H9 (cell line): ENCODE data around the gene OBSL1. TPM values are rescaled to one million over a fixed set of nuclear protein-coding genes. Genes with fewer than 3 reads are reported as not detected.

ENCODE experiments used
- DNase-seq: peaks from one replicate; pipeline ENCODE4 v3.0.0-alpha.2; 2017
- H2AFZ ChIP-seq: one replicate; pipeline ENCODE4 v1.6.1; 2013; ENCODE audit warnings: mild to moderate bottlenecking, low read length, control low read depth, moderate library complexity
- H2AK5ac ChIP-seq: 2 replicates; pipeline ENCODE4 v1.6.1; 2013; ENCODE audit warnings: low read length, control low read depth, mixed read lengths; ENCODE audit not compliant: insufficient read length
- H2BK120ac ChIP-seq: one replicate; pipeline ENCODE4 v1.6.1; 2013; ENCODE audit warnings: low read depth, mild to moderate bottlenecking, low read length, control low read depth, inconsistent platforms; ENCODE audit not compliant: poor library complexity, severe bottlenecking
- H2BK12ac ChIP-seq: 2 replicates; pipeline ENCODE4 v1.6.1; 2013; ENCODE audit warnings: low read length, control low read depth, mixed read lengths, low read depth; ENCODE audit not compliant: insufficient read length
- H2BK15ac ChIP-seq: 2 replicates; pipeline ENCODE4 v1.6.1; 2013; ENCODE audit warnings: low read depth, low read length, control low read depth
- H2BK20ac ChIP-seq: one replicate; pipeline ENCODE4 v1.6.1; 2013; ENCODE audit warnings: low read depth, mild to moderate bottlenecking, low read length, control low read depth, inconsistent platforms; ENCODE audit not compliant: poor library complexity, severe bottlenecking
- H2BK5ac ChIP-seq: 2 replicates; pipeline ENCODE4 v1.6.1; 2013; ENCODE audit warnings: low read length, control low read depth, mixed read lengths; ENCODE audit not compliant: insufficient read length
- H3K14ac ChIP-seq: 2 replicates; pipeline ENCODE4 v1.6.1; 2013; ENCODE audit warnings: low read length, control low read depth; ENCODE audit not compliant: insufficient read depth
- H3K18ac ChIP-seq: 2 replicates; pipeline ENCODE4 v1.6.1; 2013; ENCODE audit warnings: low read depth, mild to moderate bottlenecking, mixed read lengths, low read length, control low read depth; ENCODE audit not compliant: insufficient read length
- H3K23ac ChIP-seq: 2 replicates; pipeline ENCODE4 v1.6.1; 2013; ENCODE audit warnings: low read length, control low read depth, mixed read lengths, low read depth; ENCODE audit not compliant: insufficient read length
- H3K23me2 ChIP-seq: 2 replicates; pipeline ENCODE4 v1.6.1; 2013; ENCODE audit warnings: low read depth, mild to moderate bottlenecking, mixed read lengths, low read length, control low read depth; ENCODE audit not compliant: insufficient read length, poor library complexity, severe bottlenecking
- H3K27ac ChIP-seq: 2 replicates; pipeline ENCODE4 v1.5.1; 2013; ENCODE audit warnings: low read length, control low read depth, mixed read lengths, low read depth; ENCODE audit not compliant: insufficient read length
- H3K27me3 ChIP-seq: 2 replicates; pipeline ENCODE4 v1.6.1; 2013; ENCODE audit warnings: low read length, control low read depth, inconsistent platforms; ENCODE audit not compliant: insufficient read depth
- H3K4ac ChIP-seq: 2 replicates; pipeline ENCODE4 v1.6.1; 2013; ENCODE audit warnings: low read depth, mild to moderate bottlenecking, control low read depth, inconsistent platforms, low read length, moderate library complexity
- H3K4me1 ChIP-seq: 2 replicates; pipeline ENCODE4 v1.6.1; 2013; ENCODE audit warnings: low read length, control low read depth, inconsistent platforms; ENCODE audit not compliant: insufficient read depth
- H3K4me2 ChIP-seq: 2 replicates; pipeline ENCODE4 v1.6.1; 2013; ENCODE audit warnings: low read length, control low read depth, mixed read lengths; ENCODE audit not compliant: insufficient read length, insufficient read depth
- H3K56ac ChIP-seq: 2 replicates; pipeline ENCODE4 v1.6.1; 2013; ENCODE audit warnings: low read depth, mild to moderate bottlenecking, mixed read lengths, low read length, control low read depth; ENCODE audit not compliant: insufficient read length
- H3K79me1 ChIP-seq: 2 replicates; pipeline ENCODE4 v1.6.1; 2013; ENCODE audit warnings: low read depth, mild to moderate bottlenecking, moderate library complexity, low read length, control low read depth, inconsistent platforms; ENCODE audit not compliant: insufficient read depth, poor library complexity, severe bottlenecking
- H3K79me2 ChIP-seq: 2 replicates; pipeline ENCODE4 v1.6.1; 2013; ENCODE audit warnings: low read length, control low read depth, inconsistent platforms; ENCODE audit not compliant: insufficient read depth
- H3K9ac ChIP-seq: 2 replicates; pipeline ENCODE4 v1.6.1; 2013; ENCODE audit warnings: low read length, control low read depth, mixed read lengths; ENCODE audit not compliant: insufficient read length; ENCODE audit errors: extremely low read depth
- H3K9me3 ChIP-seq: one replicate; pipeline ENCODE4 v1.6.1; 2013; ENCODE audit warnings: low read depth, low read length, inconsistent platforms; ENCODE audit not compliant: control insufficient read depth
- H3T11ph ChIP-seq: one replicate; pipeline ENCODE4 v1.6.1; 2013; ENCODE audit warnings: mild to moderate bottlenecking, low read length, control low read depth, inconsistent platforms
- H4K20me1 ChIP-seq: one replicate; pipeline ENCODE4 v1.6.1; 2013; ENCODE audit not compliant: control insufficient read depth, insufficient read length, insufficient read depth
- H4K5ac ChIP-seq: 2 replicates; pipeline ENCODE4 v1.6.1; 2013; ENCODE audit warnings: low read depth, mild to moderate bottlenecking, mixed read lengths, low read length, control low read depth; ENCODE audit not compliant: insufficient read length
- H4K8ac ChIP-seq: replicated peaks from 2 replicates; pipeline ENCODE4 v1.6.1; 2013; ENCODE audit warnings: low read length, control low read depth, mixed read lengths, low read depth; ENCODE audit not compliant: insufficient read length
- H4K91ac ChIP-seq: 2 replicates; pipeline ENCODE4 v1.6.1; 2013; ENCODE audit warnings: low read depth, mild to moderate bottlenecking, moderate library complexity, mixed read lengths, low read length, control low read depth; ENCODE audit not compliant: insufficient read length
- H3K27ac Mint-ChIP-seq, 3 experiments: 2 replicates in 2 of 3; 3 replicates in 1 of 3; pipeline ENCODE4 v1.8.0; 2020 to 2021; ENCODE audit warnings: mixed read lengths in 3 of 3, mild to moderate bottlenecking in 1 of 3, moderate library complexity in 1 of 3
- H3K27me3 Mint-ChIP-seq: 2 replicates; pipeline ENCODE4 v1.8.0; 2021; ENCODE audit warnings: low read depth, mild to moderate bottlenecking, moderate library complexity, mixed read lengths
- H3K36me3 Mint-ChIP-seq, 3 experiments: 2 replicates in 2 of 3; 3 replicates in 1 of 3; pipeline ENCODE4 v1.8.0; 2020 to 2021; ENCODE audit warnings: low read depth in 3 of 3, mixed read lengths in 3 of 3; ENCODE audit not compliant: insufficient read depth in 1 of 3
- H3K4me1 Mint-ChIP-seq, 2 experiments: 2 replicates each; pipeline ENCODE4 v1.8.0; 2020; ENCODE audit warnings: mixed read lengths in 2 of 2
- H3K4me3 Mint-ChIP-seq, 2 experiments: 2 replicates in 1 of 2; 3 replicates in 1 of 2; pipeline ENCODE4 v1.8.0; 2020 to 2021; ENCODE audit warnings: mild to moderate bottlenecking in 2 of 2, mixed read lengths in 2 of 2, moderate library complexity in 1 of 2
- H3K9me3 Mint-ChIP-seq, 2 experiments: 2 replicates in 1 of 2; 3 replicates in 1 of 2; pipeline ENCODE4 v1.8.0; 2020; ENCODE audit warnings: mild to moderate bottlenecking in 2 of 2, mixed read lengths in 2 of 2, moderate library complexity in 1 of 2
- CTCF ChIP-seq: fragments of 200-600 bp; sonication (generic); conservative IDR thresholded peaks from 3 replicates; pipeline ENCODE4 v1.8.0; 2021; ENCODE audit warnings: antibody characterized with exemption, mild to moderate bottlenecking
- WGBS: extraction: QIAGEN DNeasy Blood & Tissue Kit; methylation state at CpG from one replicate; pipeline ENCODE4 v1.1.7; 2013; ENCODE audit warnings: missing lambda C conversion rate, low lambda C conversion rate, mixed read lengths; ENCODE audit not compliant: insufficient read length; ENCODE audit errors: extremely low coverage; 5-methylcytosine and 5-hydroxymethylcytosine counted together
- total RNA-seq: library from RNA; stranded (reverse); gene quantifications from 2 replicates; pipeline ENCODE4 v1.2.1, GENCODE V29; 2021

OBSL1 gene
- total RNA-seq, 1 experiment from 2014 or later, result 140 TPM

- Histone ChIP-seq H2BK5ac (no peak overlapping the region), H4K8ac (no peak overlapping the region), H2BK12ac (no peak overlapping the region), H3T11ph (no peak overlapping the region), H3K4me1 (peaks cover 9% of the 10 kb centered on the region; the same call in 1 of the 2 replicates), H3K9ac (no peak overlapping the region), H4K20me1 (peaks cover 3% of the 10 kb centered on the region), H3K56ac (no peak overlapping the region), H2BK120ac (no peak overlapping the region), H3K27ac (no peak overlapping the region), H3K14ac (no peak overlapping the region; the same call in 1 of the 2 replicates), H3K79me2 (no peaks in the 10 kb centered on the region), H2BK20ac (no peak overlapping the region), H3K79me1 (no peaks in the 10 kb centered on the region), H3K4me2 (no peak overlapping the region), H3K23me2 (no peaks in the 10 kb centered on the region), H2AFZ (no peak overlapping the region), H3K18ac (no peak overlapping the region), H2AK5ac (no peak overlapping the region), H4K91ac (no peak overlapping the region), H3K27me3 (peaks cover 19% of the 10 kb centered on the region; the same call in 1 of the 2 replicates), H3K23ac (no peak overlapping the region), H3K9me3 (no peaks in the 10 kb centered on the region), H2BK15ac (no peak overlapping the region), H3K4ac (no peak overlapping the region), H4K5ac (no peak overlapping the region)
- no peaks in the 10 kb centered on the region; a peak in 1 of 7 replicates for H3K36me3 Mint-ChIP-seq
- no CpG with 5 or more reads among the region's 10 CpGs for WGBS
- no peak for DNase-seq
- H3K27me3 Mint-ChIP-seq, result peaks cover 64% of the 10 kb centered on the region
- H3K4me1 Mint-ChIP-seq, result peaks cover 42 to 60% of the 10 kb centered on the region in 2 experiments
- H3K9me3 Mint-ChIP-seq, result no peaks in the 10 kb centered on the region; a peak in 1 of 5 replicates
- TF ChIP-seq CTCF, result no peak
- H3K4me3 Mint-ChIP-seq, result no peak overlapping the region
- H3K27ac Mint-ChIP-seq, result peak overlapping the region in 1 of 3 experiments; percentile 54; a peak in 1 of 7 replicates
Measured at GRCh38 chr2:219517954-219518778, 53.2 kb downstream of the OBSL1 start.
